ENCODE measurements around the gene CHRM2. TPM values are rescaled to one million over a fixed set of nuclear protein-coding genes. Genes with fewer than 3 reads are reported as not detected.

Gene CHRM2
- total and polyA plus RNA-seq, 2 of the 8 experiments (the other 6 are each of a cell fraction or from before 2014, with no cell fraction given): 0.17 to 0.32 TPM

- no peak overlapping the region for H4K8ac ChIP-seq (ENCODE audit: extremely low read depth, insufficient read depth, low read length)
- H3K56ac ChIP-seq (replicated peaks; ENCODE audit: insufficient read length, low read depth, low read length): no peak overlapping the region
- no peak overlapping the region for H2BK12ac ChIP-seq (ENCODE audit: low read depth, low read length)
- TF ChIP-seq SP2 (IDR thresholded peaks at IDR 0.05; ENCODE audit: low read length) (no peak), HDAC2 (IDR thresholded peaks at IDR 0.05; ENCODE audit: borderline replicate concordance in 1 of 2, low read depth in 2 of 2, low read length in 2 of 2) (no peak)
- no peak overlapping the region for H3K4me3 ChIP-seq (ENCODE audit: extremely low read depth in 1 of 4, insufficient read depth in 2 of 4, low read depth in 3 of 4, low read length in 4 of 4)
- H3K27me3 ChIP-seq (replicated peaks in 1 of 4; ENCODE audit: control insufficient read depth in 3 of 4, extremely low read depth in 1 of 4, insufficient read depth in 3 of 4, low read length in 3 of 4): no peaks in the 10 kb centered on the region
- no peak overlapping the region for H4K5ac ChIP-seq (ENCODE audit: insufficient read length, low read depth, low read length)
- ChIA-PET POLR2A (ENCODE audit: partially characterized antibody) (no interaction called here), CTCF (ENCODE audit: partially characterized antibody) (no interaction called here)
- H3K27ac ChIP-seq (ENCODE audit: low read depth, low read length): no peak overlapping the region
- H3K4me2 ChIP-seq (ENCODE audit: insufficient read depth in 1 of 2, low read depth in 2 of 2, low read length in 2 of 2): no peak overlapping the region
- 94% methylated on average over 3 of the region's 3 CpGs; no CpG with 5 or more reads in 1 of the 2 experiments for WGBS, 2 experiments (ENCODE audit: extremely low coverage in 1 of 2, insufficient coverage in 1 of 2, insufficient read length in 1 of 2, insufficient replicate concordance in 2 of 2, low coverage in 1 of 2, low lambda C conversion rate in 2 of 2, missing lambda C conversion rate in 1 of 2)
- H3K4ac ChIP-seq (replicated peaks; ENCODE audit: insufficient read length, low read depth, low read length): no peak overlapping the region
- H3K79me1 ChIP-seq (ENCODE audit: low read depth, low read length): no peaks in the 10 kb centered on the region
- FAIRE-seq (no peak), DNase-seq (ENCODE audit: low read depth in 1 of 2, low spot score in 2 of 2) (no peak)
- H3K23ac ChIP-seq (ENCODE audit: insufficient read length): no peak overlapping the region
- H3K23me2 ChIP-seq (ENCODE audit: low read depth, low read length): no peaks in the 10 kb centered on the region
- no peak overlapping the region for H2AFZ ChIP-seq (ENCODE audit: low read length)
- no peak overlapping the region for H3K14ac ChIP-seq (ENCODE audit: insufficient read length)
- H4K91ac ChIP-seq (replicated peaks; ENCODE audit: insufficient read length, low read length): no peak overlapping the region
- H3K9ac ChIP-seq (replicated peaks in 1 of 4; ENCODE audit: extremely low read depth in 1 of 4, low read depth in 3 of 4, low read length in 3 of 4): no peak overlapping the region
- H2BK5ac ChIP-seq (ENCODE audit: low read depth, low read length): no peak overlapping the region
- no peak overlapping the region for H2AK5ac ChIP-seq (ENCODE audit: low read depth, low read length)
- H2BK20ac ChIP-seq (ENCODE audit: low read length): no peak overlapping the region
- H4K20me1 ChIP-seq (replicated peaks in 1 of 2; ENCODE audit: control insufficient read depth in 1 of 2, insufficient read depth in 2 of 2, low read length in 2 of 2): no peaks in the 10 kb centered on the region
- H3K9me3 ChIP-seq (ENCODE audit: insufficient read depth in 2 of 2, low read depth in 1 of 2, low read length in 1 of 2): peaks cover 0 to 2% of the 10 kb centered on the region in 2 experiments; a peak in 1 of 4 replicates
- no peak overlapping the region for H2BK15ac ChIP-seq (ENCODE audit: low read length)
- H3K4me1 ChIP-seq (replicated peaks in 1 of 4; ENCODE audit: control insufficient read depth in 3 of 4, insufficient read depth in 4 of 4, low read length in 3 of 4): no peaks in the 10 kb centered on the region
- H3K18ac ChIP-seq (ENCODE audit: extremely low read depth, low read length): no peak overlapping the region
- no peak overlapping the region for H2BK120ac ChIP-seq (replicated peaks; ENCODE audit: low read depth, low read length)
- no peaks in the 10 kb centered on the region for H3K79me2 ChIP-seq (ENCODE audit: control insufficient read depth in 1 of 2, insufficient read depth in 2 of 2, low read length in 2 of 2)
- H3K36me3 ChIP-seq (ENCODE audit: control insufficient read depth in 2 of 4, insufficient read depth in 4 of 4, low read length in 3 of 4): no peaks in the 10 kb centered on the region
Measured at GRCh38 chr7:136953386-136953785, 84.9 kb downstream of the CHRM2 start.

Data from H1 (cell line).